Mesothelial cell of epicardium (in vitro differentiated cells): ENCODE results near the gene NCAPG2. TPM values are rescaled to one million over a fixed set of nuclear protein-coding genes. Genes with fewer than 3 reads are reported as not detected.

ENCODE experiments used
- DNase-seq, 2 experiments: peaks; one replicate each; pipeline ENCODE4 v3.0.0; 2021; ENCODE audit warnings: low spot score in 2 of 2; ENCODE audit not compliant: unreplicated experiment in 2 of 2
- H3K27ac Mint-ChIP-seq: 2 replicates; pipeline ENCODE4 v1.8.0; 2021; ENCODE audit warnings: mixed read lengths
- H3K27me3 Mint-ChIP-seq: 2 replicates; pipeline ENCODE4 v1.8.0; 2021; ENCODE audit warnings: low read depth, mixed read lengths
- H3K36me3 Mint-ChIP-seq: 2 replicates; pipeline ENCODE4 v1.8.0; 2021; ENCODE audit warnings: mixed read lengths
- H3K4me1 Mint-ChIP-seq: 2 replicates; pipeline ENCODE4 v1.8.0; 2021; ENCODE audit warnings: mixed read lengths
- H3K4me3 Mint-ChIP-seq: 2 replicates; pipeline ENCODE4 v1.8.0; 2021; ENCODE audit warnings: mild to moderate bottlenecking, moderate library complexity, mixed read lengths
- H3K9me3 Mint-ChIP-seq: 2 replicates; pipeline ENCODE4 v1.8.0; 2021; ENCODE audit warnings: mixed read lengths
- total RNA-seq: library from RNA; stranded (reverse); gene quantifications from 3 replicates; pipeline ENCODE4 v1.2.1, GENCODE V29; 2021
- TF ChIP-seq, protein P1 (sequence below): fragments of 200-600 bp; sonication (generic); IDR thresholded peaks from one replicate; pipeline ENCODE4 v1.5.0; 2021; ENCODE audit warnings: antibody characterized with exemption; ENCODE audit not compliant: unreplicated experiment

Gene NCAPG2
- total RNA-seq, 1 donor from 2014 or later, result 22.5 TPM

DNA sequence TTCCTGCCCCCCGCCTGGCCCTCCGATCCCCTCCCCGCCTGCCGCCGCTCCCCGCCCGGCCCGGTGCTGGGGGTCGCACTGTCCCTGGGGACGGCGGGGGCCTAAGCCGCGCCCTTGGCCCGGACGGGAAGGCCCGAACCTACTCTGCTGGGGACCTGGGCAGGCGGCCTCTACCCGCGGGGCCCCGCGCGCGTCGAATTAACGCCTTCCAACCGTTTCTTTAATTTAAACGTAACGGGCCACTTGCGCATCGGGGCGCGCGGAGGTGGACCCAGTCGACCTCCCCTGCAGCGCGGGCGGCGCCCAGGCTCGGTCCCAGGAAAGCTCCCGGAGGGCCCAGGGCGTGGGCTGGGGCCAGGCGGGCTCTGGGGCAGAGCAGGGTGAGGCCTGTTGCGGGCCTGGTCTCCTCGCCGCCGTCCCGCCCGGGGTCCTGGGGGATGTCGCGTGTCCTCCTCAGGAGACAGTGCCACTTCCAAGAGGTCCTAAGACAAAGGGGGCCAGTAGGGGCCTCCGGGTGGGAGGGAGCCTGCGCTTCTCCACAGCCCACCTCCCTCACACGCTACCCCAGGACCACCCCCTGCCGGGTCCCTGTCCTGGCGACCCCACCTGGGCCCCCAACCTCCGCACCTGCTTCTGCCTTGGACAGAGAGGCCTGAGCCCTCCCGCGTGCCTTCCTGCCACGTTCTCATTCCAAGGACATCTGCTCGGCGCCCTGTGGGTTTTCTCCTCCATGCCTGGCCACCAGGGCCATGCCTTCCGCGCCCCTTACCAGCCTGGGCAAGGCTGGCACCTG, 116.3 kb downstream of the NCAPG2 start:
- no peak for DNase-seq
- H3K36me3 Mint-ChIP-seq, result no peaks in the 10 kb centered on the region
- H3K4me3 Mint-ChIP-seq, result peak overlapping the region; percentile 58
- no peak overlapping the region for H3K27ac Mint-ChIP-seq
- H3K4me1 Mint-ChIP-seq, result peaks cover 3% of the 10 kb centered on the region
- peaks cover 58% of the 10 kb centered on the region for H3K27me3 Mint-ChIP-seq
- TF ChIP-seq, protein P1, sequence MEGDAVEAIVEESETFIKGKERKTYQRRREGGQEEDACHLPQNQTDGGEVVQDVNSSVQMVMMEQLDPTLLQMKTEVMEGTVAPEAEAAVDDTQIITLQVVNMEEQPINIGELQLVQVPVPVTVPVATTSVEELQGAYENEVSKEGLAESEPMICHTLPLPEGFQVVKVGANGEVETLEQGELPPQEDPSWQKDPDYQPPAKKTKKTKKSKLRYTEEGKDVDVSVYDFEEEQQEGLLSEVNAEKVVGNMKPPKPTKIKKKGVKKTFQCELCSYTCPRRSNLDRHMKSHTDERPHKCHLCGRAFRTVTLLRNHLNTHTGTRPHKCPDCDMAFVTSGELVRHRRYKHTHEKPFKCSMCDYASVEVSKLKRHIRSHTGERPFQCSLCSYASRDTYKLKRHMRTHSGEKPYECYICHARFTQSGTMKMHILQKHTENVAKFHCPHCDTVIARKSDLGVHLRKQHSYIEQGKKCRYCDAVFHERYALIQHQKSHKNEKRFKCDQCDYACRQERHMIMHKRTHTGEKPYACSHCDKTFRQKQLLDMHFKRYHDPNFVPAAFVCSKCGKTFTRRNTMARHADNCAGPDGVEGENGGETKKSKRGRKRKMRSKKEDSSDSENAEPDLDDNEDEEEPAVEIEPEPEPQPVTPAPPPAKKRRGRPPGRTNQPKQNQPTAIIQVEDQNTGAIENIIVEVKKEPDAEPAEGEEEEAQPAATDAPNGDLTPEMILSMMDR, result no peak
- H3K9me3 Mint-ChIP-seq, result peaks cover 4% of the 10 kb centered on the region

- TF ChIP-seq, protein P1, result no peak
- H3K4me1 Mint-ChIP-seq, result peaks cover 3% of the 10 kb centered on the region
- H3K27ac Mint-ChIP-seq, result no peak within 1 kb of the TSS
- no peaks in the 10 kb centered on the region for H3K36me3 Mint-ChIP-seq
- peak within 1 kb of the TSS; percentile 58 for H3K4me3 Mint-ChIP-seq
- DNase-seq, result peak; percentile 71 to 75
- H3K27me3 Mint-ChIP-seq, result peaks cover 62% of the 10 kb centered on the region
- no peaks in the 10 kb centered on the region for H3K9me3 Mint-ChIP-seq
Measured at GRCh38 chr7:158587162-158588084, 117.2 kb downstream of the NCAPG2 start, which contains the start of gene PTPRN2. PTPRN2 (minus strand) TSS chr7:158587823.

- Mint-ChIP-seq H3K9me3 (no peaks in the 10 kb centered on the region), H3K36me3 (no peaks in the 10 kb centered on the region), H3K4me1 (peaks cover 3% of the 10 kb centered on the region), H3K27ac (no peak overlapping the region), H3K27me3 (peaks cover 64% of the 10 kb centered on the region), H3K4me3 (peak overlapping the region; percentile 58)
- DNase-seq, result no peak
- TF ChIP-seq, protein P1, result no peak
Measured at GRCh38 chr7:158586499-158587161, 118.0 kb downstream of the NCAPG2 start.

- TF ChIP-seq, protein P1, result no peak
- Mint-ChIP-seq H3K4me1 (peaks cover 3% of the 10 kb centered on the region), H3K4me3 (peak overlapping the region; percentile 58), H3K9me3 (peaks cover 4% of the 10 kb centered on the region), H3K27ac (no peak overlapping the region), H3K36me3 (no peaks in the 10 kb centered on the region), H3K27me3 (peaks cover 64% of the 10 kb centered on the region)
- no peak for DNase-seq
Measured at GRCh38 chr7:158585721-158586498, 118.7 kb downstream of the NCAPG2 start.

- Mint-ChIP-seq H3K27ac (no peak overlapping the region), H3K9me3 (peaks cover 17% of the 10 kb centered on the region), H3K4me3 (no peak overlapping the region), H3K27me3 (peaks cover 50% of the 10 kb centered on the region), H3K36me3 (no peaks in the 10 kb centered on the region), H3K4me1 (peaks cover 3% of the 10 kb centered on the region)
- TF ChIP-seq, protein P1, result no peak
- no peak for DNase-seq
Measured at GRCh38 chr7:158584407-158584806, 120.2 kb downstream of the NCAPG2 start.
